HG02571 (cell line): Measurements from ENCODE around the gene ZNF106.

Source experiments
- ATAC-seq: cut with Tn5 transposase; IDR thresholded peaks from one replicate; pipeline ENCODE4 v1.9.1; 2021; ENCODE audit warnings: mild to moderate bottlenecking, moderate library complexity; ENCODE audit not compliant: unreplicated experiment

The ZNF106 gene

GRCh38 chr15:42482701-42483100 is 8.2 kb downstream of the ZNF106 start:
- ATAC-seq, result no peak

- no peak for ATAC-seq
Measured at GRCh38 chr15:42474827-42475226, 16.1 kb downstream of the ZNF106 start.

- no peak for ATAC-seq
Measured at GRCh38 chr15:42471002-42471401, 19.9 kb downstream of the ZNF106 start.

GRCh38 chr15:42465520-42466259 is 25.3 kb downstream of the ZNF106 start:
- ATAC-seq, result no peak

GRCh38 chr15:42461261-42461660 is 29.7 kb downstream of the ZNF106 start:
- no peak for ATAC-seq

GRCh38 chr15:42457445-42458442 is 33.2 kb downstream of the ZNF106 start:
- peak; percentile 47 for ATAC-seq

GRCh38 chr15:42456971-42457370 is 34.0 kb downstream of the ZNF106 start:
- ATAC-seq, result no peak

- ATAC-seq, result no peak
Measured at GRCh38 chr15:42456531-42456930, 34.4 kb downstream of the ZNF106 start.

- no peak for ATAC-seq
Measured at GRCh38 chr15:42453826-42454225, 37.1 kb downstream of the ZNF106 start.

GRCh38 chr15:42450425-42450790 is 40.5 kb downstream of the ZNF106 start:
- no peak for ATAC-seq

GRCh38 chr15:42449770-42450424 is 41.0 kb downstream of the ZNF106 start:
- ATAC-seq, result no peak

GRCh38 chr15:42448281-42448680 is 42.7 kb downstream of the ZNF106 start:
- ATAC-seq, result no peak

- no peak for ATAC-seq
Measured at GRCh38 chr15:42447599-42447998, 43.3 kb downstream of the ZNF106 start.

- ATAC-seq, result no peak
Measured at GRCh38 chr15:42445551-42445950, 45.4 kb downstream of the ZNF106 start.

GRCh38 chr15:42444415-42445063 is 46.4 kb downstream of the ZNF106 start:
- ATAC-seq, result no peak

- no peak for ATAC-seq
Measured at GRCh38 chr15:42427429-42428223, 63.3 kb downstream of the ZNF106 start.

GRCh38 chr15:42421376-42421775 is 69.6 kb downstream of the ZNF106 start:
- ATAC-seq, result no peak

- ATAC-seq, result no peak
Measured at GRCh38 chr15:42419369-42419768, 71.6 kb downstream of the ZNF106 start.

- ATAC-seq, result no peak
Measured at GRCh38 chr15:42413920-42414319, 77.0 kb downstream of the ZNF106 start.

- no peak for ATAC-seq
Measured at GRCh38 chr15:42411884-42412283, 79.1 kb downstream of the ZNF106 start.
